ENCODE measurements around the gene CNTNAP2.
"Not testable (repeated sequence)": the region's sequence is repeated elsewhere in the genome, so short reads cannot be mapped to it uniquely, and the experiment has no call there.

CNTNAP2 gene

DNA sequence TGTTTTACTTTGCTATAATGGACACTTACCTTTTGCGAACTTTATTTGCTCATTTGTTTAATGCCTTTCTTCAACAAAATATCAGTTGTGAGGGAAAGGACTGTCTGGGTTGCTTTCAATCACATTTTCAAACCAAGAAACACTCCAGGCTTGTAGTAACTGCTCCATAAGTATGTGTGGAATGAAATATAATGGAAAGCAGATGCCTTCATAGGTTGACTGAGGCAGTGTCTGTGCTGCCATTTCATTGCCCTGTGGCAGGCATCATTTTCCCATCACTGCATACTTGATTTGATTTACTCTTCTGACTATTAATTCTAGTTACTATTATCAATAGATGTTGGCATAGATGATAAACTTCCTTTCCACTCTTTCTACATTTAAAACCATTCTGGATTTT lies 762.3 kb downstream of the CNTNAP2 start:
- no peak for DNase-seq (ENCODE audit: low read depth in 2 of 2)

DNA sequence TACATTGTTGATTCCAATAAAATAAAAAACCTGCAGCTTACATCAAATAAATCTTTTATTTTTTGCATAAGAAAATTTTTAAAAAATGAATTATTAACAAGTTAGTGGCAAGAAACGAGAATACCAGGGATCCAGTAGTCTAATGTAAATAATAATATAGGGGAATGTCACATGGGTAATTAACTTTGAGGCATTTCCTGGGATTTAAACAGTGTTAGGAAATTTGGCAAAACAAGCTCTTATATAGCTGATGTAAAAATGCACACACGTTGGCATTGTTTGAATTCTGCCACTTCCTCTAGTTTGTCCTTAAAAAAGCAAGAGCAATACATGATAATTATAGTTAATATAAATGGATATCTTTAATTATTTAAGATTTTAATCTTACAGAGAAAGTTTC lies 768.6 kb downstream of the CNTNAP2 start:
- DNase-seq (ENCODE audit: low read depth in 2 of 2): no peak

DNA sequence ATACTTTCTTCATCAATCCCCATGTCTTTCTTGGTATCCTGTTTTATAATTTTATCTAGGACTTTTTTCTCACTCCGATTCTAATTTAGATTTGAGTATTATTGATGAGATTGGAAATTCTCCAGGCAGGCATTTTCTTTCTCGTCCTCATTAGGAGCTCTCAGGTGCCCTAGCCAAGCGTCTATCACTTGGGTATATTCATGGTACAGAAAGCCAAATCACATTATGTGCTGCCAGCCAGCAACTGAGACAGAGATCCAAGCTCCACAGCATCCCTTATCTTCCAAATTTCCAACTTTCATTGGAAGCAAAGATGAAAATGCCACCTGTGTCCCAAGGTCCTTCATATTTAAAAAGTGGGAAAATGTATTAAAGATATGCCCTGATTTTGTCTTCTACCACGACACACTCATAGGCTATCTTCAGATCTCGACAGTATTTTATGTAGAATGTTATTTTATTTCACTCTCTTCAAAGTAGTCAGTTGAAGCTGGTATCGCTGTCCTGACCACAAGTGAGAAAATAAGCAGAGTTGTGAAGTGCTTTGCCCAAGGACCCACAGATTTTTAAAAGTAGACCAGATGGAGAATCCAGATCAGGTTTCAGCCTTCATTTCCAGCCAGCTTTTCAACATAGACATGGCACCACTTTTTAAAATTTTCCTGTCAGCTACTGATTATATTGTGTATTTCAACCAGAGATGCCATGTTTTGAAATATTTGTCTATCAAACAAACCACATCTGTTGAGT lies 773.4 kb downstream of the CNTNAP2 start:
- DNase-seq (ENCODE audit: low read depth in 2 of 2): no peak

DNA sequence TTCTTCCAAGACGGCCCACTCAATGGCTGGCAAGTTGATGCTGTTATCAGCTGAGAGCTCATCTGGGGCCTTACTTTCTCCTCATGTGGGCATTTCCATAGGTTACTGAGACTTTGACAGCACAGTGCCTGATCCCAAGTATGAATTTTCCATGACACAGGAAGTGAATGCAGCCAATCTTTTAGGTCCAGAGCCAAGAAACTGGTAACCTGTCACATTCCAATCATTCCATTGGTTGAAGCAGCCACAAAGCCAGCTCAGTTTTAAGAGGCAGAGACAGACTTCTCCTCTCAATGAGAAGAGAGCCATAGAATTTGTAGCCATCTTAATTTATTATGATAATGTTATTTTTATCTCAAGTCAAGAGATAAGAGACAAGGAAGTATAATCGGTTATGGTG lies 775.5 kb downstream of the CNTNAP2 start:
- DNase-seq (ENCODE audit: low read depth in 2 of 2): no peak

DNA sequence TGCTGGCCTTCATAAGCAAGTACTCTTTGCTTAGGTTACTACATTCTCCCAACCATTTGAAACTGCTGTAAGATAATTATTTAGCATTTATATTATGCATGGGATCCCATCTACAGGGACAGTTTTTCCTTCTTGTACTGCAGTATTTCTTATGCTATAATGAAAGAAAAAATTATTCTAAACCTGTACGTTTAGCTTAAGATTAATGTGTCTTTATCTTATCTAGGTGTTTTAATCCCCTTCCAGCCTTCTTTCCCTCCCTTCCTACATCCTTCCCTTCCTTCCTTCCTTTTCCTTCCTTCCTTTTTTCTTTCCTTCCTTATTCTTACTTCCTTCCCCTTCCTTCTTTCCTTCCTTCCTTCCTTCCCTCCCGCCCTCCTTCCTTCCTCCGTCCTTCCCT lies 778.3 kb downstream of the CNTNAP2 start:
- no peak for DNase-seq (ENCODE audit: low read depth in 2 of 2)

GRCh38 chr7:146902266-146902665 lies 785.7 kb downstream of the CNTNAP2 start:
- DNase-seq (ENCODE audit: low read depth in 2 of 2): no peak

GRCh38 chr7:146902728-146903127 lies 786.1 kb downstream of the CNTNAP2 start:
- no peak for DNase-seq (ENCODE audit: low read depth in 2 of 2)

DNA sequence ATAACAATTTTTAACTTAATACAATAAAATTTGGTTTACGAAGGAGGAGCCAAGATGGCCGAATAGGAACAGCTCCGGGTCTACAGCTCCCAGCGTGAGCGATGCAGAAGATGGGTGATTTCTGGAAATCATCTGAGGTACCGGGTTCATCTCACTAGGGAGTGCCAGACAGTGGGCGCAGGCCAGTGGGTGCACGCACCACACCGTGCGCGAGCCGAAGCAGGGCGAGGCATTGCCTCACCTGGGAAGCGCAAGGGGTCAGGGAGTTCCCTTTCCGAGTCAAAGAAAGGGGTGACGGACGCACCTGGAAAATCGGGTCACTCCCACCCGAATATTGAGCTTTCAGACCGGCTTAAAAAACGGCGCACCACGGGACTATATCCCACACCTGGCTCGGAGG lies 789.1 kb downstream of the CNTNAP2 start:
- not testable (repeated sequence) for DNase-seq (ENCODE audit: low read depth in 2 of 2)

DNA sequence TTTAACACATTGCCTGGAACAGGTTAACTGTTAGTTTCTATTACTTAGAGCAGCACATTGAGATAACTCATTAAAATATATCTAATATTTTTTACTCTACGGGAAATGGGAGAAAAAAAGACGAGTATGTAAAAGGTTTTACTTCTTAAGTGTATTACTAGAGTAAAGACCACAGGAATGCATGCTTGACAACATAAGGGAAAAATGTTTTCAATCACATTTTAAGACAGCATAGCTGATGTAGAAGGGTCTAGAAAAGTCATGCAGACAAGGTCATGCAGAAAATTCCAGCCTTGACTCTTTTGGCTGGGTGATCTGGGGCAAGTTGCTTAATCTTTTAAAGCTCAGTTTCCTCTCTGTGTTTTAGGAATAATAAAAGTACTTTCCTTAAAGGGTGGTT lies 806.2 kb downstream of the CNTNAP2 start:
- no peak for DNase-seq (ENCODE audit: low read depth in 2 of 2)

DNA sequence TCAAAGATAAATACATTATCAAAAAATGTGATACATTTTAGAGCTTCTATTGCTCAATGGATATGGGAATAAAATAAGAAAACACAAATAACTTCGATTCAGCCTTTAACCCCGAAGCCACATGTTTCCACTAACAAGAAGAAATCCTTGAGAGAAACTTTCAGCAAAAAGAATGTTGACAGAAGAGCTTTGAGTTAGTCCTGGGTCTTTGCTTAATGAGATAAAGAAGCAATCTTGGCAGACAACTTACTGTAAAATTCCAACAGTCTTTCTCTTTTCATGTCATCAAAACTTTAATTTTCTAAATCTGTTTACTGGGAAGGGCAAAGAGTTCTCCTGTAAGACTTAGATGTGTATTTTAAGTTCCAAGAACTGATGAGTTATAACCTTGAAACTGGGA lies 810.2 kb downstream of the CNTNAP2 start:
- DNase-seq (ENCODE audit: low read depth in 2 of 2): no peak

- no peak for DNase-seq (ENCODE audit: low read depth in 2 of 2)
These were observed 821.2 kb downstream of the CNTNAP2 start for GRCh38 chr7:146937836-146938235.

DNA sequence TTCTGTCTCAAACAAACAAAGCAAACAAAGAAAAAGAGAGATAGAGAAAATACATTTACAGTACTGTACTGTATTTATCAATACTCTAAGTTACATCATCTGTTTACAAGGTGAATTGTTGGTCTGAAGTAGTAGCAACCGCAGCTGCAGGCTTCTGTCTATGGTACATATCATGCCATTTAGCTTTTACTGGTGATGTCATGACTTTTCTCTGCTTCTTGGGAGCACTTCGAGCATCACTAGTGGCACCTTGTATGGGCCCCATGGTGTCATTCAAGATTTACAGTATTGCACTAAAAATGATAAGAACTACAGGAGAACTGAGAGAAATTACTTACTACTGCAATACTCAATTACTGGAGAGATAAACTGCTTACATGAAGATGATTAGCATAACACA lies 826.9 kb downstream of the CNTNAP2 start:
- no peak for DNase-seq (ENCODE audit: low read depth in 2 of 2)

- no peak for DNase-seq (ENCODE audit: low read depth in 2 of 2)
These were observed 832.1 kb downstream of the CNTNAP2 start for GRCh38 chr7:146948703-146949102.

- no peak for DNase-seq (ENCODE audit: low read depth in 2 of 2)
These were observed 839.7 kb downstream of the CNTNAP2 start for GRCh38 chr7:146956321-146956720.

GRCh38 chr7:146956853-146957252 lies 840.3 kb downstream of the CNTNAP2 start:
- DNase-seq (ENCODE audit: low read depth in 2 of 2): no peak

DNA sequence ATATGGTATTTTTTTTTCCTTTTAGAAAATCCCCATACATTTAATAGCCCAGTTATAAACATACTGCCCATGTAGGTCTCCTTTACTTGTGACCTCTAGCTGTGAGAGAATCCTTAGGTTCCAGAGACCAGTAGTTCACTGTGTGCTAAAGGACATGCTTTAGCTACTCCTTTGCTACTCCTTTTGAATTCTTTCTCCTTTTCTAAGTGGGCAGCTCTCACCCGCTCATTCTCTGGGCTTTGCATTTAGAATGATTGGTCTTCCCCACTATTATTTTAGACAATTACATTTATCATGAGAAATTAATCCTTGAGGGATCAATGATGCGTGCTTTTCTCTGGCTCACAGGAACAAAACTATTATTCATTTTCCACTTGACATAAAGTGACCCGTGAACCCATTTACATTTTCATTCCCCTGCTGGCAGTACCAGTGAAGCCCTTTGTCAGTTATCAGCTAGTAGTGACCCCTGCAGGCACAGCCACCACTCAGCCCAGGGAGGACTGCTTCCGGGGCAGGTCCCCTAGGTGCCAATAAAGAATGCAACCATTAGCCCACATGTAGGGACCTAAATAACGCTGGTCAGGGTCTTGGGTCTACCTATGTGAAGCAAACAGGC lies 844.3 kb downstream of the CNTNAP2 start:
- no peak for DNase-seq (ENCODE audit: low read depth in 2 of 2)

- DNase-seq (ENCODE audit: low read depth in 2 of 2): no peak
These were observed 845.0 kb downstream of the CNTNAP2 start for GRCh38 chr7:146961617-146962016.

DNA sequence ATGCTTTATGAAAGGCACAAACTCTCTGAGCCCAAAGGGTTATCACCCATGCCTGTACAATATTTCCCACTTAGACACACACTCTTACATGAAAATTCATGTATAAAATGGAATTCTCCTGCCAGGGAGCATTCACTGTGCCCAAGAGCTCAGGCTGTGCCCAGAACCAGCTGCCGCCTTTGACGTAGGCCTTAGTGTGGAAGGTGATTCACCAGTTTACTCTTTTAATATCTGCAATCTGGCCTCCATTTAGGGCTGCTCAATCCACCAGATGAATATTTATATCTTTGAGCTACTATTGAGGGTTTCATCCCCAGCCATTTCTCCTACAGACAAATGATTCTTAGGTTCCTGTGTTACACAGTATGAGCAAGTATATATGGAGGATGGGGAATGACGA lies 849.7 kb downstream of the CNTNAP2 start:
- no peak for DNase-seq (ENCODE audit: low read depth in 2 of 2)

- no peak for DNase-seq (ENCODE audit: low read depth in 2 of 2)
These were observed 865.9 kb downstream of the CNTNAP2 start for GRCh38 chr7:146982482-146982881.

DNA sequence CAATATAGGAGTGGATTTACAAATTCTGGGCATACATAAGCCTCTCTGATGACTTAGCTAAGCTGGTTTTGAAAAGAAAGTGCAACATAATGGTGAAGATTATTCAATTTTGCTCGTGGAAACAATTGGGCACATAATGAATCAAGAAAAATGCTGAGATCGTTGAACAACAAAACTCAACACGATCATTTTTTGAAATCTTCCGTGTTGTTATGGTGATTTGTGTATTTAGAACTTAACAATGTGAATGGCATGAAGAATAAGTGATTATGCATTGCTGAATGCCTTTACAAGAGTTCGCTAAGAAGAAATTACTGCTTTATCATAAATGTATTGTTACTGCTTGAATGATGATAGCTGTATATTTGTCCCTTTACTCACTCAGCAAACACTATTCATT lies 875.0 kb downstream of the CNTNAP2 start:
- DNase-seq (ENCODE audit: low read depth in 2 of 2): no peak

- no peak for DNase-seq (ENCODE audit: low read depth in 2 of 2)
These were observed 877.2 kb downstream of the CNTNAP2 start for GRCh38 chr7:146993764-146994163.

DNA sequence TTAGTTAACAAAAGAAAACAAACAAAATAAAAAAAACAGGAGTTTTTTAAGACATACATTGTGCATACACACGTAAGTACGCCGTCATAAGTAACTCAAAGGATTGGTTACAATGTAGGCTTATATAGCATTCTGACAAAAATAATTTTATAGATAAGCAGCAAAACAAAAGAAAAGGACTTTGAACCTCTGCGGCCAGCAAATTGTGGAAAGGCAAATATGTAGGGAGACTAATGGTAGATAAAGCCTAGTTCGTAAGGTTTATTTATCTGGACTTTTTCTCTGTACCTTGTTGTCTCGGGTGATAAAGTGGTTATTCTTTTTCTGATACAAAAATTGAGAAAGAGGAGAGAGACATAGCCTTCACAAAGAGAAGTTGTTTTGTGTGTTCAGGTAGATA lies 891.9 kb downstream of the CNTNAP2 start:
- DNase-seq (ENCODE audit: low read depth in 2 of 2): no peak

DNA sequence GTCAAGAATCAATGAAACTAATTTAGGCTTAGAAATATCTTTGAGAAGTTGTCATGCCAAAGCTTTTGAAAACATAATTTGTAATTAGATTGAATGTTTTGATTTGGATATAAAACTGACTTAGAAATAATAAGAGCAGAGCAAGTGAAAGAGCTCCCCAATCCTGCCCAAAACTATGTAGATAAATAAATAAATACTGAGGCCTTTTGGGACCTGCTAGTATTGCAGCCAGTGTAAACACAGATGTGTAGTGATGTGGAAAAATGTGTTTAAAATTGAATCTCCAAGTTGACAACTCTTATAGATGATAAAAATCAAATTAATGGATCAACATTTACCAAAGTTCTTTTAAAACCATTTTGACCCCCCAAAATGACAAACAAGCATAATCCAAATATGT lies 896.1 kb downstream of the CNTNAP2 start:
- DNase-seq (ENCODE audit: low read depth in 2 of 2): no peak

- DNase-seq (ENCODE audit: low read depth in 2 of 2): no peak
These were observed 897.2 kb downstream of the CNTNAP2 start for GRCh38 chr7:147013825-147014224.

Measured in stimulated activated CD4-positive, alpha-beta T cell treated with anti-CD3 and anti-CD28 coated beads, Interleukin-4, amount 100 ng/mL, for 48 hours (primary cell).